GM21360 (cell line): Measurements from ENCODE around the gene HS3ST4.

Source experiments
- ATAC-seq: cut with Tn5 transposase; IDR thresholded peaks from one replicate; pipeline ENCODE4 v1.9.1; 2021; ENCODE audit warnings: mild to moderate bottlenecking, moderate library complexity; ENCODE audit not compliant: unreplicated experiment

The HS3ST4 gene

DNA sequence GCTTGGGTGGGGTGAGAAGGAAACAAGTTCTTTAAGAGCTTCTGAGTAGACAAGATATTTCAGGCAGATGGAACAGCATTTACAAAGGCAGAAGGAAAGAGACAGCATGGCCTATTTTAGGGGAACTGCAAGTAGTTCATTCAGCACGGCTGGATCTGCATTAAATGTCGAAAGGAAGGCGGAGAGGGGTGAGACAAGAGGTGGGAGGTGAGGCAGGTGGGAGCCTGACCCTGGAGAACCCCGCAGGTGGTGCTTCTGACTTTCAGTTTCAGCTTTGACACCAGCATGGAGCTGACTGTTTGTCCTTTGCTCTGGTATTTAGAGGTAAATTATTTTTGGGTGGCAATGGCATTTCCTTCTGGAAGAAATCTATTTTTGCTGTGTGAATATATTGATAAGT lies 194.8 kb downstream of the HS3ST4 start:
- ATAC-seq: no peak

DNA sequence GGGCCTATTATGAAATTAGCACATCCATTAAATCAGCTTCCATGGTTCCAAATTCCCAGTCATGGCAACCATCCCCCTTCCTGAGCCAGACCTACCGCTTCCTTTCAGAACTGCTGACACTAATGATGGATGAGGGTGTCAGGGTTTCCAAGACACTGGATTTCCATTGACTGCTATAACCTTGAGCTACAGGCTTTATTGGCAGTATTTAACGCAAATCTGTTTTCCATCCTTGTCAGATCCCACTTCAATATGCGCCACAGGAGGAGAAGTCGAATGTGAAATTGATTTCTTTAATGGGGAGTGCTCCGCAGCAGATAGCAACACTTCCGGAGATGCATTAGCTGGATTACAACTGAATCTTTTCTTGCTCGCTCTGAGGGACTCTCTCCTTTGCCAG lies 197.1 kb downstream of the HS3ST4 start:
- no peak for ATAC-seq

DNA sequence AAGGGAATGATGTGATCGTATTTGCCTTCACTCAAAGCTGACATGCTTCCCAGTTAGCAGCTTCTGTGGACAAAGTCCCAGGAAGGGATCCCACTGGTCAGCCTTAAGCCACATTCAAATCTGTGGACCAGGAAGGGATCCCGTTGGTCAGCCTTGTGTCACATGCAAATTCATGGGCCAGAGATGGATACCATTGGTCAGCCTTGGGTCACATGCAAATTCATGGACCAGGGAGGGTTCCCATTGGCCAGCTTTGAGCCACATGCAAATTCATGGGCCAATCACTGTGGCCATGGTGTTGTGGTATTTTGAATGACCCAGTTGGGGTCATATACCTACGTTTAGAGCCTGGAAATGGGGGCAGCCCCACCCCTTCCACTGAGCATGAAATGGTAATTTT lies 201.6 kb downstream of the HS3ST4 start:
- ATAC-seq: no peak

DNA sequence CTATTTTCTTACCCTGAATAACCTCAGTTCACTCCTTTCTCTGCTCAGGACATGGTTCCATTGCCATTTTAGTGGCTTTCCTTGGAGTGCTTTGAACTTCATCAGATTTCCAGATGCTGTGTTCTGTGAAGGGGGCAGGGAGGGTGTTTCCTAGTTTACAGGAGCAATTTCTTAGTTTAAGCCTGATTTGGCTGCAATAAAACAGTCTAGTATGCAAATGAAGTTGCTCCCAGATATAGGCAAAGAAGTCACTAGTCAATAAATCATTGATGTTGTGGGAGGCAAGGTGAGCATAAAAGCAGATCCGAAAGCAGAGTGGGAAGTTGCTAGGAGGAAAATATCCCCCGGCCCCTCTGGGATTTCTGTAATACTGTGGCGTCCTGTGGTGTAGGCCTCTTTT lies 202.3 kb downstream of the HS3ST4 start:
- ATAC-seq: no peak

DNA sequence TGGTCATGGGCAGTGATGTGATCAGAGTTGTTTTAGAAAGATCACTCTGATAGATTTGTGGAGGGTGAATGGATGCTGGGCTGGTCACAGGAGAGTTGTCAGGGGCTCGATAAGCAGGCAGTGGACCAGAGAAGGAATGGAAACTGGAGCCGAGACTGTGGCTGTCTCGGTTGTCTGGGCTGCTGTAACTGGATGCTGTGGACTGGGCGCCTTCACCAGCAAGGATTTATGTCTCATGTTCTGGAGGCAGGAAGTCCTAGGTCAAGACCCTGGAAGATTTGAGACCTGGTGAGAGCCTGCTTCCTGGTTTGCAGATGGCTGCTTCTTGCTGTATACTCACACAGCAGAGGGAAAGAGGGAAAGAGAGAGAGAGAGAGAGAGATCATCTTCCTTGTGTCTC lies 203.6 kb downstream of the HS3ST4 start:
- no peak for ATAC-seq

DNA sequence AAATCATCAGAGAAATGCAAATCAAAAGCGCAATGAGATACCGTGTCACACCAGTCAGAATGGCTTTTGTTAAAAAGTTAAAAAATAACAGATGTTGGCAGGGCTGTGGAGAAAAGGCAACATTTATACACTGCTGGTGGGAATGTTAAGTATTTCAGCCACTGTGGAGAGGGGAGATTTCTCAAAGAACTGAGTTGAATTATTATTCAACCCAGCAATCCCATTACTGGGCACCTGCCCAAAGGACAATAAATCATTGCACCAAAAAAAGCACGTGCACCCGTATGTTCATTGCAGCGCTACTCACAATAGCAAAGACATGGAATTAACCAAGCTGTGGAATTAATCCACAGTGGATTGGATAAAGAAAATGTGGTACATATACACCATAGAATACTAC lies 204.7 kb downstream of the HS3ST4 start:
- ATAC-seq: no peak

DNA sequence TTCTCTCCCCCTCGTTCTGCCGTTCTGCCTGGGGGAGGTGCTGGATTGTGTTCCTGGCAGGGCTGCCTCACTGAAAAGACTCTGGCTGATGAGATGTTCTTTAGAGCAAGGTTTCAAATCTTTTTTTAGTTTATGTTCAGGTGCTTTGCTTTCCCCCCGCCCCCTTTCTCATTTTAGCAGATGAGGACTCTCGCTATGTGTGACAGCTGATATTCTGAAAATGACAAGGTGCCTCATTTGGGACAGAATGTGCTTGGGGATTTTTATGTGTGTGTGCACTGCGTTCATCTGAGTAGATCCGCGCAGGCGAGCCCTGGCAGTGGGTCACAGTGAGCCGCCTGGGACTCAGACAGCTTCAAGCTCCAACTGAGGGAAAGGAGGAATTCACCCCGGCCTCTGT lies 205.9 kb downstream of the HS3ST4 start:
- no peak for ATAC-seq

DNA sequence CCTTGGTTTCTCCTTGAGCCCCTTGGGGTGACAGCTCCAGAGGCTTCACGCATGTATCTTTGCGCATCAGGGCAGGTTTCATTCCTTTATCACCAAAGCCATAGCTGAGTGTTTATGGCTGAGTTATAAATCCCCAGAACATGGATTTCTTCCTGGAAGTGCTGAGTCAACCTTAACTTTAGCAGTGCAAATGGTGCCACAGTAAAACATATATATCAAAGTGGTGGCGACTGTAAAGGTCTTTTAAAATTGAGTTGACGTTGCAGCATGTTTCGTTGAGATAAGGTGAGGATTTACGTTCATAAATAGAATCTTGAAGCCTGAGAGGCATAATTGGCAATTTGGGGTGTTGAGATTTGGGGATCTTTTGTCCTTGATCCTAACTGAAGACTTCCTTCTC lies 214.1 kb downstream of the HS3ST4 start:
- no peak for ATAC-seq

DNA sequence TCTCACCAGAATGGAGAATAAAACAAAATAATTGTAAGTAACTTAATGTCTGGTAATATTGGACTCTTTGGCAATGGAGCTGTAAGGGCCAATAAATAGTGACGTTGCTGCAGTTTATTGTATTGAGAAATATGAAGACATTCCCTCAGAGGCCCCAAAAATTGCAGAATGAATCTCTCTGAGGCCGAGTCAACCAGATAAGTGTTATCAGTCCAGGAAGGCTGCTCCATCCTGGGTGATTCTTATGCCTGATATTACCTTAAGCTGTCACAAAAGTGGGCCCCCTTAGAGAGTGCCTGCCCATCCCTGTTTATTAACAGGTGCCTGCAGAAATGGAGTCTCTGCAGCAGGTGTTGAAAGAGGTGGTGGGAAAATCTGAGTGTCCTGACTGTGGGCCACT lies 219.2 kb downstream of the HS3ST4 start:
- ATAC-seq: no peak

DNA sequence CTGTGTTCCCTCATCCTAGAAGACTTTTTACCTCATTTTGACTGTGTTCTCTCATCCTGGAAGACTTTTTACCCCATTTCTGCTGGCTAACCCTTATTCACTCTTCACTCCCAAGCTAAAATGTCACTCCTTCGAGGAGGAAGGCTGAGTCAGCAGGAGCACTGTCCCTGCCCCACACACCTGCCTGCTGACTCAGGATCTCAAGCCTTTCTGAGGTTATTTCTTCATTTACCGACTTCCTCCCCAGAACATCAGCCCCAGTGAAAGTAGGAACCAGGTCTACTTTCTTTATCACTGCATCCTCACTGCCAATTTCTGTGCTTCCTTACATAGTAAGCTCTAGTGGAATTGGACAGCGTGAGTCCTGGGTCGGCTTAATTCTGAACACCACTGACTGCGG lies 220.6 kb downstream of the HS3ST4 start:
- ATAC-seq: no peak

DNA sequence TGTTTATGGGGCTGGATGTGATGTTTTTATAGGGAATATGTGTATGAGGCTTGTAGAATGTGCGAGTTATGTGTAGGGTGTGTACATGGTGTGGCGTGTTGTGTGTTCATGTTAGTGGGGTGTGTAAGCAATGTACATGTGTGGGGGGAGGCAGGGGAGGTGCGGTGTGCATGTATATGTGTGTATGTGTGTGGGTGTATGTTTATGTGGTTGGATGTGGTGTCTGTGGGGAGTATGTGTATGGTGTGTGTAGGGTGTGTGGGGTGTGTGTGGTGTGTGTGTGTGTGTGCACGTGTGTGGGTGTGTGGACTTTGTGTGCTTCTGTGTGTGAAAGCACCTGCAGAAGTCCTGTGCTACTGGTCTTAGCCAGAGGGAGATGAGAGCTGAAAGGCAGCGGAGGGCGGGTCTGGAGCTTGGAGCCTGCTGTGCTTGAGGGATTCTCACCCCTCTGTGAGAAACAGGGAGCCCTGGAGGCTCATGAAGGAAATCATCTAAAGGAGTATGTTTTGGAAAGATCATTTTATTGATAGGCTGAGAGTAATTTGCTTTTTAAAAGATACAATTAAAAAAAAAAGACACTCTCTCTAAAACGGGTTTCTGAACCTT lies 222.7 kb downstream of the HS3ST4 start:
- no peak for ATAC-seq

DNA sequence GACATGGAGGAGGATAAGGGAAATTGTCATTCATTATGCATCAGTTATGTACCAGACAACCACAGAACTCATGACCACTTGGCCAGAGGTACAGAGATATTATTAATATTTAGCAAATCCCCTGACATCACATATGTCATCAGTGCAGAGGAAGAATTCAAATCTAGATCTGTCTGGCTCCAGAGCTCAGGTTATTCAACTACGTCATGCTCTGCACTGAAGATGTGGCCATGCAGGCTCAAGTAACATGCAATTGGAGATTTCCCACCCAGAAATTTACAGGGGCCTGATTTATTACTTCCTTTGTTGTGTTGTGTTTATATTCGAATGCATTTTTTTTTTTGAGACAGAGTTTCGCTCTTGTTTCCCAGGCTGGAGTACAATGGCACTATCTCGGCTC lies 224.3 kb downstream of the HS3ST4 start:
- ATAC-seq: no peak

DNA sequence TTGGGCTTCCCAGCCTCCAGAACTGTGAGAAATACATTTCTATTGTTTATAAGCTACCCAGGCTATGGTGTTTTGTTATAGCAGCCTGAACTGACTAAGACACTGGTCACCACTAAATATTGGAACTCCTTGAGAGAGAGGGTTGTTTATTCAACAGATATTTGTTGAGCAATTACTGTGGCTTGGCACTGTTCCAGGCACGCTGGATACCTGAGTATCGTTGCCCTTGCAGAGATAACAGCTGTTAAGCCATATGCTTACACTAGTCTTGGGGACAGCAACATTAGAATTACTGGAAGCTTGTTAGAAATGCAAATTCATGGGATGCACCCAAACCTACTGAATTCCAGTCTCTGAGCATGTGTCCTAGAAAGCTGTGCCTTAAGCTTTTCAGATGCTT lies 230.7 kb downstream of the HS3ST4 start:
- ATAC-seq: no peak

DNA sequence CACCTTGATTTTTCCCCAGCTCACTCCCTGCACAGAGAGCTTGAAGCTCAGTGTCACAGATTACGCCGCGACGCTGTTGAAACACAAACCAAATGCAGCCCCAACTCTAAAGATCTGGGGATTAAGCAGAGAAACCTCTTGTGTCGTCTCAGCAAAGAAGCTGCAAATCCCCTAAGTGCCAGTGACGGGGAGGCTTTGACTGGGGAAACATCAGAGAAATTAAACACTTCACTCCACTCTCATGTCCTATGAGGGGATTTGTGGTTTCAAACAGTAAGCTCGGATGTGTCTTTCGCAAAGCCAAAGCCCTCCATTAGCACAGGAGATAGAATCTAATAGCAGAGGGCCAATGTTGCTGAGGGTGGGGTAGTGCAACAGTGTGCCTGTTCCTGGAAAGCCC lies 233.7 kb downstream of the HS3ST4 start:
- no peak for ATAC-seq

DNA sequence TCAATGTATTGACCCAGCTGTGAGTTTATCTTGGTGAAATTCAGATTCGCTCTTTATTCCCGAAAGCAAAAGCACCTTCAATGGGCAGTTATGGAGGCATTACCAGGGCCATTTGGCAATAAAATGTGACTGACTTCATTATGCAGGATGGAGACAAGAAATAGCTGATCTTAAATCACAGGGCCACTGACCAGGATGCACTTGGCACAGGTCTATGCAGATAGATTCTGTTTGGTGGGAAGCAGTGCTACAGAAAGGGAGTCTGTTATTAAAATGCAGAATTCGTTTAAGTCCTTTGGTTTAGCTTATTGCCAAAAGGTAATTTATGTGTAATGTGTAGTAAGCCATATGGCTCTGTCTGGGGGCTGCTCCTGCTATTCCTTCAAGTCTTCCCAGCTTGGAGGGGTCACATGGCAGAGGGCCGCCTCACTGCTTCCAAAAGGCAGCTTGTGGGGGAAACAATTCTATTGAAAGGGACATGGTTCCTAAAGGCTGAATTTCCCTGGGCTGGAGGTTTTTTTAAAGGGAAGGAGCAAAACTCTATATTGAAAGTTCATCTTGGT lies 239.8 kb downstream of the HS3ST4 start:
- ATAC-seq: no peak

DNA sequence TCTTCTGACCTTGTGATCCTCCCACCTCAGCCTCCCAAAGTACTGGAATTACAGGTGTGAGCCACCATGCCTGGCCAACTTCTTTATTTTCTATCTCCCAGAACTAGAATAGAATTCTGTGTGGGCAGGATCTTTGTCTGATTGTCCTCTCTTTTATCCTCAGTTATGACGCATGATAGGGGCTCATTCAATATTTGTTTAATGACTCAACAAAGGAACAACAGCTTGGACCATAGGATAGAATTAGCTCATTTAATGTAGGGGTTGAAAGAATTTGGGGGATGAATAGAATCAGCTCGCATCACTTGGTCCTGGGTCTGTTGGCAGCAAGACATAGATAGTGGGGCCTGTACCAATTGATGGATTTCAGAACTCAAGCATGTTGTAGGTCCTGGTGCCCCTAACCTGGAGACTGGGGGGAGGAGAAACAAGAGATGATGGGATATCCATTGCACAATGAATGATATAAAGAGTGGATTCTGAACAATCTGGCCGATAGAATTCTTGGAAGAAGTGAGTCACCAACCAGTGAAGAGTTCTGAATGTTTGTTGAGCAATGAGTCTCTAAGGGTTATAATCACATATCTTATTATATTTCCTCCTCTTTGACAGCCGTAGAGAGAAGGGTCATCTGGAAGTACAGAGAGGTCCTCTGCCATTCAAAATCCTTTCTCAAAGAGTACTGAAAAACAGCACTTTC lies 250.2 kb downstream of the HS3ST4 start:
- no peak for ATAC-seq

DNA sequence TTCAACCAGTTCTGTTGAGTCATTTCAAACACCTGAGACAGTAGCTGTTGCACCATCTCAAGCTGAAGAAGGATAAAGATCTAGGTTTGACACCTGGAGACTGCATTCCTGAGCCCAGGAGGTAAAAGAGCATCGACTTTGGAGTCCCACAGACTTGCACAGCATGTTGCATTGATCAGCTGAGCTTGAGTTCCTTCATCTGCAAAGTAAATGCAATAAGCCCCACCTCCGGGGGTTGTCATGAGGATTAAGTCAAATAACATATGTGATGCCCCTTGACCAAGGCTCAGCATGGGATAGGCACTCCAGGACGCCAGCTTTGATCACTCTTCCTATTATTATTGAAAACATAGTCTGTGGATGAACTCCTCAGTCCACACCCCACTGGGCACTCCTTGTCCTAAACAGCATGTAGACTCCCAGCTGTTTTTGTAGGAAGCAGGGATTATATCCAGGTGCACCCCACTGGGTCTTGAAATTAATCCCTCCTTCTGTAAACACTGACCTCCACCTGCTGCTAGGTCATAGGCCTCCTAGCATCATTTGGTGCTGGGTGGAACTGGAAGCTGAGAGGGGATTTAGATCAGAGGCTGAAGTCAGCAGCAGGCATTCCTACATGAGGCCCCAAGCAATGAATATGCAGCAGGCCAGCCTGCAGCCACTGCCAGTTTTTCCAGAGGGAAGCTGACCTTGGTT lies 259.0 kb downstream of the HS3ST4 start:
- ATAC-seq: no peak

DNA sequence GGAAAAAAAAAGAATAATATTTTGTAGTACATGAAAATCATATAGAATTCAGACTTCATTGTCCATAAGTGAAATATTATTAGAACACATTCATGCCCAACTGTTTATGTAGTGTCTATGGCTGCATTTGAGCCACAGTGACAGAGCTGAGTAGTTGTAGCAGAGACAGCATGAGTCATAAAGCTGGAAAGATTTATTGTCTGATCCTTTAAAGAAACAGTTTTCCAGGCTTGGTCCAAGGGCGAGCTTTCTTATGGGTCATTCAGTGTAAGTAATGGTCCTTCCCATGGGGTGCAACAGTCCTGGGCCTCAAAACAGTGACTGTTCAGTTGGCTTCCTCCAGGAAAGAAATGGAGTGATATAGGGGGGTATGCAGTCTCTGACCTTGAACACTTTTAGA lies 260.2 kb downstream of the HS3ST4 start:
- ATAC-seq: no peak

DNA sequence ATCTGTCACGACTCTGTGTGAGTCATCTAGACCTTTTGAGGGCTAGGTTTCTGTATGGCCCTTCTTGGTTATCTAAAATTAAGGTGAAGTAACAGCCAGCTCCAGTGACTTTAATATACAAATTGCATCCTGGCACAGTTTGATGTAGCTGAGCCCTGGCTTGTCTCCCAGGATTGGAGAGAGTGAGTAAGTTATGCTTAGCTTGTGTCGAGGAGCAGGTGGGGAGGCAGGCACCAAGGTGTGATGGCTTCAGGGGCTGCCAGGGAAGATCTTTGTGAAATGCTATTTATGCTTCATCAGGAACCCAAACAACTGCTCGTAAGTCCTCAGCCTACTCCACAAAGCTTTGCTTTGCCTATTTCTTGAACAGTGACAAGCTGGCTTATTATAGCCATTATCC lies 261.2 kb downstream of the HS3ST4 start:
- ATAC-seq: no peak

DNA sequence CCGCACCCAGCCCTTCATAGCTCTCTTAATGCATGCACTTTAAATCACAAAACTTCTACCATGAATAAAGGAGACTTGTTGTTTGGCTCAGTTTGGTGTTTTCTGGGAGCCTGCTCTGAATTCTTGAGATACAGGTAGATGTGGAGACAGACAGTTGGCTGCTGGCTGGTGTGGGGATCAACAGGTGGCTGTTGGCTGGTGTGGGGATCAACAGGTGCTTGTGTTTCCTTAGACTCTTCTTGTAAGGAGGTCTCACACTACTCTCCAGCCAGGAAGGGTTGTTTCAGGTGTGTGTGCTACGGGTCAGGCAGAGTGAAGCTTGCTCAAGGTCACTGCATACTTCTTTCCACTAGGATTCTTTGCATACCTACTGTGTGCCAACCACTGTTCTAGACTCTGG lies 265.9 kb downstream of the HS3ST4 start:
- ATAC-seq: no peak

DNA sequence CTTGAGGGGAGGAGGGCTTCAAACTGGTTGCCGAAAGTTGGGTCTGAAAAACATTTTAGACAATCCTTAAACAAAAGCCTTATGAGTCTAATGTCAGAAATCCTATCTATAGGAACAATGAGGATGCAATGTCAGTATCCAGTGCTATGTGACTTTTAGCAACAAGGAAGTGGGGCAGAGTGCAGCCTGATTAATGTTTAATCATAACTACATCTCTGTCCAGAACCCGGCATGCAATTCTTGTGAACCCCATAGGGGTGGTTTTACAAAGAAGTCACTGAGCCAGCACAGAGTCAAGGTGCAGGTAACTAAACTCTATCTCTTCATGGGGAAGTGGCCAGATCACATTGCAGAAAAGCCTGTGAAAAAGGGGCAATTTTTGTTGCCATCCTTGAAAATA lies 267.5 kb downstream of the HS3ST4 start:
- no peak for ATAC-seq
